Esophagus muscularis mucosa (tissue), 4 donors: ENCODE data around the gene POLDIP2. TPM values are rescaled to one million over a fixed set of nuclear protein-coding genes. Genes with fewer than 3 reads are reported as not detected.
A peak's percentile ranks its signal among the peaks of the same experiment; 100 is the strongest.

Source experiments
- DNase-seq: peaks from one replicate; pipeline ENCODE4 v3.0.0-alpha.2; 2017; ENCODE audit errors: extremely low spot score
- H3K27ac ChIP-seq, 4 donors: fragments of 200-600 bp; sonication (generic); replicated peaks in 1 of 4; 1 replicate in 3 of 4; 2 replicates in 1 of 4; pipeline ENCODE4 v1.5.1; 2016 to 2019; ENCODE audit warnings: mild to moderate bottlenecking in 1 of 4
- H3K27me3 ChIP-seq, 4 donors: fragments of 200-600 bp; sonication (generic); one replicate each; pipeline versions ENCODE4 v1.5.1 to v1.6.0; 2016 to 2019
- H3K36me3 ChIP-seq, 4 donors: fragments of 200-600 bp; sonication (generic); one replicate each; pipeline ENCODE4 v1.5.1; 2016 to 2019
- H3K4me1 ChIP-seq, 4 donors: fragments of 200-600 bp; sonication (generic); one replicate each; pipeline ENCODE4 v1.5.1; 2016 to 2019
- H3K4me3 ChIP-seq, 4 donors: fragments of 200-600 bp; sonication (generic); 1 replicate in 2 of 4; 2 replicates in 2 of 4; pipeline ENCODE4 v1.5.1; 2016 to 2019; ENCODE audit warnings: mild to moderate bottlenecking in 4 of 4, moderate library complexity in 1 of 4
- H3K9me3 ChIP-seq, 4 donors: fragments of 200-600 bp; sonication (generic); 1 replicate in 3 of 4; 2 replicates in 1 of 4; pipeline ENCODE4 v1.5.1; 2016 to 2019
- CTCF ChIP-seq, 3 experiments: fragments of 200-600 bp in 2 of 3; fragments of 450-650 bp in 1 of 3; sonication (generic) in 2 of 3; IDR thresholded peaks; one replicate each; pipeline ENCODE4 v1.5.1; 2017 to 2019; ENCODE audit warnings: antibody characterized with exemption in 3 of 3, mild to moderate bottlenecking in 2 of 3, moderate library complexity in 1 of 3
- EP300 ChIP-seq: sonication (generic); formaldehyde crosslinking; IDR thresholded peaks from one replicate; pipeline ENCODE4 v1.6.1; 2017; ENCODE audit warnings: antibody characterized with exemption
- POLR2A ChIP-seq: fragments of 450-650 bp; IDR thresholded peaks from one replicate; pipeline ENCODE4 v1.6.1; 2017; ENCODE audit warnings: antibody characterized with exemption, moderate library complexity, mild to moderate bottlenecking, low read depth
- POLR2AphosphoS5 ChIP-seq, 2 donors: sonication (generic); formaldehyde crosslinking; IDR thresholded peaks; one replicate each; pipeline ENCODE4 v1.6.1; 2017; ENCODE audit warnings: antibody characterized with exemption in 2 of 2
- WGBS: methylation state at CpG from one replicate; pipeline ENCODE4 v1.1.5; 2018; 5-methylcytosine and 5-hydroxymethylcytosine counted together
- intact Hi-C: fragments of 100-400 bp; cut with DNase I; formaldehyde crosslinking; loops from one replicate; pipeline ENCODE4 v1.15.1; 2023
- total RNA-seq, 4 donors: library from RNA; depleted of rRNA; stranded (reverse); fragments of >200 nt; gene quantifications; one replicate each; pipeline versions ENCODE4 v1.1.0 to v1.2.1, GENCODE V29; 2016

The POLDIP2 gene
- total RNA-seq, 4 donors from 2014 or later, result 67.7 to 97.5 (median 81.4) TPM

- Histone ChIP-seq H3K27me3 (no peaks in the 10 kb centered on the region), H3K27ac (peak overlapping the region in 3 of 4 donors; percentile 68 to 86 (median 81)), H3K36me3 (no peaks in the 10 kb centered on the region), H3K9me3 (no peaks in the 10 kb centered on the region), H3K4me3 (peak overlapping the region; percentile 59 to 82 (median 66)), H3K4me1 (peaks cover 17 to 22% (median 20%) of the 10 kb centered on the region in 4 donors)
- 12% methylated on average over 36 of the region's 40 CpGs for WGBS
- intact Hi-C loops, result no loop called here
- no peak for TF ChIP-seq CTCF (IDR thresholded peaks at IDR 0.05)
- TF ChIP-seq EP300, result no peak
- TF ChIP-seq POLR2A, result no peak
- TF ChIP-seq POLR2AphosphoS5 (IDR thresholded peaks at IDR 0.05), result no peak
- DNase-seq, result no peak
Measured at GRCh38 chr17:28317966-28318758, 39.2 kb downstream of the POLDIP2 start.

- 84% methylated on average over 21 of the region's 21 CpGs for WGBS
- TF ChIP-seq CTCF (IDR thresholded peaks at IDR 0.05) (no peak), EP300 (no peak), POLR2AphosphoS5 (IDR thresholded peaks at IDR 0.05) (no peak), POLR2A (no peak)
- Histone ChIP-seq H3K27me3 (no peaks in the 10 kb centered on the region), H3K27ac (no peak overlapping the region), H3K36me3 (no peaks in the 10 kb centered on the region), H3K4me1 (peaks cover 17 to 22% (median 20%) of the 10 kb centered on the region in 4 donors), H3K4me3 (no peak overlapping the region), H3K9me3 (no peaks in the 10 kb centered on the region)
- intact Hi-C loops, result no loop called here
- no peak for DNase-seq
Measured at GRCh38 chr17:28317099-28317965, 40.0 kb downstream of the POLDIP2 start.

- H3K27me3 ChIP-seq, result no peaks in the 10 kb centered on the region
- TF ChIP-seq POLR2A (no peak), POLR2AphosphoS5 (IDR thresholded peaks at IDR 0.05) (no peak), CTCF (IDR thresholded peaks at IDR 0.05) (no peak), EP300 (no peak)
- 98% methylated on average over 4 of the region's 4 CpGs for WGBS
- intact Hi-C loops, result no loop called here
- no peaks in the 10 kb centered on the region for H3K9me3 ChIP-seq
- no peak for DNase-seq
- H3K27ac ChIP-seq, result no peak overlapping the region
- H3K4me1 ChIP-seq, result peaks cover 17 to 22% (median 20%) of the 10 kb centered on the region in 4 donors
- no peak overlapping the region for H3K4me3 ChIP-seq
- H3K36me3 ChIP-seq, result no peaks in the 10 kb centered on the region
Measured at GRCh38 chr17:28315846-28316705, 41.3 kb downstream of the POLDIP2 start.

- Histone ChIP-seq H3K9me3 (no peaks in the 10 kb centered on the region), H3K27me3 (no peaks in the 10 kb centered on the region), H3K27ac (no peak overlapping the region), H3K4me1 (peaks cover 7 to 10% (median 9%) of the 10 kb centered on the region in 4 donors), H3K36me3 (no peaks in the 10 kb centered on the region), H3K4me3 (no peak overlapping the region)
- TF ChIP-seq EP300, result no peak
- TF ChIP-seq CTCF (IDR thresholded peaks at IDR 0.05), result no peak
- no peak for TF ChIP-seq POLR2AphosphoS5 (IDR thresholded peaks at IDR 0.05)
- no peak for TF ChIP-seq POLR2A
- intact Hi-C loops, result no loop called here
- DNase-seq, result no peak
- 82% methylated on average over 2 of the region's 2 CpGs for WGBS
Measured at GRCh38 chr17:28313841-28314240, 43.5 kb downstream of the POLDIP2 start.
